Endothelial cell of umbilical vein (primary cell): ENCODE measurements around the gene TOM1. TPM values are rescaled to one million over a fixed set of nuclear protein-coding genes. Genes with fewer than 3 reads are reported as not detected.

ENCODE experiments used
- BruUV-seq: library from RNA; stranded (reverse); fragments of 400-500 nt; replicated peaks from 2 replicates; lab custom pipeline; 2021; lab: Mats Ljungman, UMichigan
- CTCF ChIA-PET: fragments of 300-600, 350-600 bp; sonication (Branson Sonifier 250); formaldehyde crosslinking; loops from one replicate; lab custom pipeline; 2021; ENCODE audit warnings: antibody characterized with exemption, inconsistent platforms; lab: Charles Lee
- POLR2A ChIA-PET: fragments of 300-600, 350-600 bp; sonication (Branson Sonifier 250); formaldehyde crosslinking; loops from one replicate; lab custom pipeline; 2021; ENCODE audit warnings: antibody characterized with exemption, inconsistent platforms; lab: Charles Lee
- DNase-seq: peaks from one replicate; pipeline ENCODE4 v3.0.0-alpha.2; 2011; ENCODE audit warnings: low read depth, low spot score
- FAIRE-seq: peaks from 2 replicates; lab custom pipeline; 2011; peaks lifted over from hg19 to GRCh38; lab: Jason Lieb, UNC
- H2AFZ ChIP-seq: 2 replicates; pipeline ENCODE4 v1.6.0; 2012; ENCODE audit warnings: low read depth, low read length, control low read depth, inconsistent platforms
- H3K27ac ChIP-seq: 2 replicates; pipeline ENCODE4 v1.5.1; 2011; ENCODE audit warnings: low read depth, mild to moderate bottlenecking, control low read depth, low read length, moderate library complexity; ENCODE audit not compliant: insufficient read depth
- H3K27me3 ChIP-seq, 2 experiments: 2 replicates each; pipeline versions ENCODE4 v1.6.0 to v1.6.1; 2011; ENCODE audit warnings: low read length in 2 of 2, mixed read lengths in 1 of 2; ENCODE audit not compliant: control insufficient read depth in 2 of 2, insufficient read depth in 2 of 2
- H3K36me3 ChIP-seq, 2 experiments: 2 replicates in 1 of 2; 3 replicates in 1 of 2; pipeline ENCODE4 v1.5.1; 2011; ENCODE audit warnings: low read length in 2 of 2, mild to moderate bottlenecking in 1 of 2, moderate library complexity in 1 of 2; ENCODE audit not compliant: control insufficient read depth in 2 of 2, insufficient read depth in 2 of 2; ENCODE audit errors: extremely low read depth in 1 of 2
- H3K4me1 ChIP-seq: 3 replicates; pipeline ENCODE4 v1.5.1; 2011; ENCODE audit warnings: mild to moderate bottlenecking, low read length; ENCODE audit not compliant: control insufficient read depth, insufficient read depth; ENCODE audit errors: extremely low read depth
- H3K4me2 ChIP-seq: 2 replicates; pipeline ENCODE4 v1.6.1; 2011; ENCODE audit warnings: low read length, control low read depth, mixed read lengths; ENCODE audit not compliant: insufficient read depth
- H3K4me3 ChIP-seq, 3 experiments: fragments of 200-600 bp in 1 of 3; sonication (generic), shearing (Covaris generic) in 1 of 3; replicated peaks in 1 of 3; 2 replicates each; pipeline ENCODE4 v1.5.1; 2011 to 2016; ENCODE audit warnings: control low read depth in 3 of 3, low read length in 3 of 3, mild to moderate bottlenecking in 2 of 3, inconsistent platforms in 1 of 3, low read depth in 1 of 3, moderate library complexity in 1 of 3; ENCODE audit not compliant: insufficient read depth in 1 of 3
- H3K79me2 ChIP-seq: 2 replicates; pipeline ENCODE4 v1.6.0; 2012; ENCODE audit warnings: low read length, inconsistent platforms; ENCODE audit not compliant: control insufficient read depth, insufficient read depth
- H3K9ac ChIP-seq: replicated peaks from 2 replicates; pipeline ENCODE3; 2011; ENCODE audit warnings: low read length, control low read depth; ENCODE audit not compliant: insufficient read depth; ENCODE audit errors: extremely low read depth
- H3K9me1 ChIP-seq: replicated peaks from 3 replicates; pipeline ENCODE4 v1.6.0; 2011; ENCODE audit warnings: mild to moderate bottlenecking, low read length; ENCODE audit not compliant: control insufficient read depth, insufficient read depth; ENCODE audit errors: extremely low read depth
- H3K9me3 ChIP-seq: replicated peaks from 2 replicates; pipeline ENCODE4 v1.5.1; 2012; ENCODE audit warnings: low read length, inconsistent platforms; ENCODE audit not compliant: control insufficient read depth, insufficient read depth
- H4K20me1 ChIP-seq: replicated peaks from 2 replicates; pipeline ENCODE3; 2011; ENCODE audit warnings: mild to moderate bottlenecking, low read length; ENCODE audit not compliant: control insufficient read depth, insufficient read depth; ENCODE audit errors: extremely low read depth
- EZH2 ChIP-seq: IDR thresholded peaks from 2 replicates; pipeline ENCODE4 v1.6.1; 2012; ENCODE audit warnings: borderline replicate concordance, low read depth, mild to moderate bottlenecking, moderate library complexity, low read length, inconsistent platforms; ENCODE audit not compliant: severe bottlenecking
- FOS ChIP-seq: IDR thresholded peaks from 2 replicates; pipeline ENCODE4 v1.6.1; 2011; ENCODE audit warnings: mild to moderate bottlenecking, low read length, moderate library complexity, borderline replicate concordance; ENCODE audit not compliant: insufficient read depth
- MYC ChIP-seq: IDR thresholded peaks from one replicate; pipeline ENCODE4 v1.6.1; 2011; ENCODE audit warnings: mild to moderate bottlenecking, low read depth, low read length
- POLR2A ChIP-seq: IDR thresholded peaks from 2 replicates; pipeline ENCODE4 v1.6.1; 2012; ENCODE audit warnings: low read depth, mild to moderate bottlenecking, control low read depth, low read length
- POLR2AphosphoS5 ChIP-seq: IDR thresholded peaks from 2 replicates; pipeline ENCODE4 v1.6.1; 2012; ENCODE audit warnings: low read depth, mild to moderate bottlenecking, control low read depth, low read length, moderate library complexity; ENCODE audit not compliant: insufficient read depth
- dilution Hi-C: fragments of 300-500 bp; cut with MboI; formaldehyde crosslinking; loops from one replicate; pipeline ENCODE4 v1.15.0; 2019; ENCODE audit warnings: low sequenced_read_pairs; ENCODE audit not compliant: extremely low pct_ligation_motif_present
- intact Hi-C: fragments of 100-400 bp; cut with micrococcal nuclease; formaldehyde crosslinking; loops from one replicate; pipeline ENCODE4 v1.10.0; 2022
- polyA plus RNA-seq, 4 experiments: library from polyadenylated mRNA; depleted of rRNA in 3 of 4; stranded (reverse) in 3 of 4; unstranded in 1 of 4; fragments of >200 nt; gene quantifications; 2 replicates each; pipeline versions ENCODE4 v1.2.1 to v1.2.3, GENCODE V29; 2011 to 2012; ENCODE audit warnings: missing spikeins in 1 of 4
- total RNA-seq: library from RNA; stranded (reverse); gene quantifications from 2 replicates; pipeline ENCODE4 v1.2.3, GENCODE V29; 2021
- TF ChIP-seq, protein P1 (sequence below), 2 donors: IDR thresholded peaks; 1 replicate in 1 of 2; 2 replicates in 1 of 2; pipeline ENCODE4 v1.5.1; 2011; ENCODE audit warnings: low read length in 2 of 2, mild to moderate bottlenecking in 2 of 2, moderate library complexity in 2 of 2, control low read depth in 1 of 2, inconsistent platforms in 1 of 2, low read depth in 1 of 2; ENCODE audit not compliant: insufficient read depth in 1 of 2; ENCODE audit errors: extremely low read depth in 1 of 2
- TF ChIP-seq, protein P2 (sequence below): IDR thresholded peaks from 2 replicates; pipeline ENCODE4 v1.6.1; 2011; ENCODE audit not compliant: insufficient read depth, insufficient read length

TOM1 gene
- total and polyA plus RNA-seq, 2 donors (not counting 3 experiments of a cell fraction or from before 2014, with no cell fraction given): 36.4 to 74.4 TPM

DNA sequence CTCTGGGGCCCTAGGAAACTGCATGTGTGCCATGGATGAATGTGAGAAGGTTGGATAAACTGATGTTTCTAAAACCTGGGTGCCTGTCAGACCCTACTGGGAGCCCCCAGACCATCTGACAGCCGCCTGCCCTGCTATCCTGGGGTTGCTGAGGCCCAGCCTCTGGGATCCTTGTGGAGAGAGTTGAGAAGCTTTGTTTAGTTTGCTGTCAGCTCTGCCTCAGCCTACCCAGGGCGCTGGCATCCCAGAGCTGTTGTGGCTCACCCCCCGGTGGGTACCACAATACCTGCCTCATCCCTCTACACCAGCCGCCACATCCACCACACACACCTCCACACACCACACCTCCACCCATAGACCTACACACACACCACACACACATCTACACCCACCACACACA is 42.7 kb downstream of the TOM1 start:
- H3K4me2 ChIP-seq: no peak overlapping the region
- H2AFZ ChIP-seq: no peak overlapping the region
- DNase-seq (no peak), FAIRE-seq (no peak)
- no peak overlapping the region for H3K27ac ChIP-seq
- no peaks in the 10 kb centered on the region for H3K79me2 ChIP-seq
- H4K20me1 ChIP-seq: no peaks in the 10 kb centered on the region
- BruUV-seq: no TSS peak
- no peaks in the 10 kb centered on the region for H3K9me3 ChIP-seq
- dilution Hi-C loops: no loop called here
- H3K9me1 ChIP-seq: no peaks in the 10 kb centered on the region
- H3K9ac ChIP-seq: no peak overlapping the region
- intact Hi-C loops: no loop called here
- TF ChIP-seq MYC: no peak
- TF ChIP-seq, protein P1, sequence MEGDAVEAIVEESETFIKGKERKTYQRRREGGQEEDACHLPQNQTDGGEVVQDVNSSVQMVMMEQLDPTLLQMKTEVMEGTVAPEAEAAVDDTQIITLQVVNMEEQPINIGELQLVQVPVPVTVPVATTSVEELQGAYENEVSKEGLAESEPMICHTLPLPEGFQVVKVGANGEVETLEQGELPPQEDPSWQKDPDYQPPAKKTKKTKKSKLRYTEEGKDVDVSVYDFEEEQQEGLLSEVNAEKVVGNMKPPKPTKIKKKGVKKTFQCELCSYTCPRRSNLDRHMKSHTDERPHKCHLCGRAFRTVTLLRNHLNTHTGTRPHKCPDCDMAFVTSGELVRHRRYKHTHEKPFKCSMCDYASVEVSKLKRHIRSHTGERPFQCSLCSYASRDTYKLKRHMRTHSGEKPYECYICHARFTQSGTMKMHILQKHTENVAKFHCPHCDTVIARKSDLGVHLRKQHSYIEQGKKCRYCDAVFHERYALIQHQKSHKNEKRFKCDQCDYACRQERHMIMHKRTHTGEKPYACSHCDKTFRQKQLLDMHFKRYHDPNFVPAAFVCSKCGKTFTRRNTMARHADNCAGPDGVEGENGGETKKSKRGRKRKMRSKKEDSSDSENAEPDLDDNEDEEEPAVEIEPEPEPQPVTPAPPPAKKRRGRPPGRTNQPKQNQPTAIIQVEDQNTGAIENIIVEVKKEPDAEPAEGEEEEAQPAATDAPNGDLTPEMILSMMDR (IDR thresholded peaks at IDR 0.05; ENCODE audit: extremely low read depth in 1 of 2, insufficient read depth in 1 of 2, low read depth in 1 of 2, low read length in 2 of 2): no peak
- no peak for TF ChIP-seq FOS
- no peak for TF ChIP-seq POLR2A
- TF ChIP-seq, protein P2, sequence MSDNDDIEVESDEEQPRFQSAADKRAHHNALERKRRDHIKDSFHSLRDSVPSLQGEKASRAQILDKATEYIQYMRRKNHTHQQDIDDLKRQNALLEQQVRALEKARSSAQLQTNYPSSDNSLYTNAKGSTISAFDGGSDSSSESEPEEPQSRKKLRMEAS: no peak
- no peak for TF ChIP-seq EZH2
- TF ChIP-seq POLR2AphosphoS5: no peak
- ChIA-PET POLR2A (no interaction called here), CTCF (interaction anchor here (0.5 to 1.5 kb wide), 2 partner anchors 7 to 9 kb away, joined by 3 to 7 read pairs; no protein-coding TSS in a partner anchor)
- H3K27me3 ChIP-seq: no peaks in the 10 kb centered on the region
- no peak overlapping the region for H3K4me3 ChIP-seq
- no peaks in the 10 kb centered on the region for H3K4me1 ChIP-seq
- peaks cover 0 to 24% of the 10 kb centered on the region in 2 experiments for H3K36me3 ChIP-seq
